Measurements from ENCODE around the gene EIF6.
"Not testable (repeated sequence)": the region's sequence is repeated elsewhere in the genome, so short reads cannot be mapped to it uniquely, and the experiment has no call there.

EIF6 gene

GRCh38 chr20:35254448-35254999 is 30.0 kb downstream of the EIF6 start:
- DNase-seq (ENCODE audit: low spot score), result no peak

- no peak for DNase-seq (ENCODE audit: low spot score)
These were observed 31.6 kb downstream of the EIF6 start for GRCh38 chr20:35253010-35253409.

- DNase-seq (ENCODE audit: low spot score), result not testable (repeated sequence)
These were observed 32.0 kb downstream of the EIF6 start for GRCh38 chr20:35252598-35252997.

- peak; percentile 51 for DNase-seq (ENCODE audit: low spot score)
These were observed 32.5 kb downstream of the EIF6 start for GRCh38 chr20:35252037-35252461.

GRCh38 chr20:35251613-35251940 is 33.0 kb downstream of the EIF6 start:
- DNase-seq (ENCODE audit: low spot score), result no peak

- DNase-seq (ENCODE audit: low spot score), result no peak
These were observed 35.7 kb downstream of the EIF6 start for GRCh38 chr20:35248641-35249475.

GRCh38 chr20:35246723-35247122 is 37.8 kb downstream of the EIF6 start:
- DNase-seq (ENCODE audit: low spot score), result no peak

GRCh38 chr20:35243986-35244385 is 40.6 kb downstream of the EIF6 start:
- no peak for DNase-seq (ENCODE audit: low spot score)

GRCh38 chr20:35243317-35243716 is 41.3 kb downstream of the EIF6 start:
- DNase-seq (ENCODE audit: low spot score), result no peak

- no peak for DNase-seq (ENCODE audit: low spot score)
These were observed 43.7 kb downstream of the EIF6 start for GRCh38 chr20:35240811-35241293.

GRCh38 chr20:35240083-35240810 is 44.3 kb downstream of the EIF6 start:
- DNase-seq (ENCODE audit: low spot score), result no peak

- DNase-seq (ENCODE audit: low spot score), result no peak
These were observed 45.8 kb downstream of the EIF6 start for GRCh38 chr20:35238735-35239134.

- no peak for DNase-seq (ENCODE audit: low spot score)
These were observed 46.4 kb downstream of the EIF6 start for GRCh38 chr20:35238170-35238569.

- no peak for DNase-seq (ENCODE audit: low spot score)
These were observed 47.1 kb downstream of the EIF6 start for GRCh38 chr20:35237486-35237885.

GRCh38 chr20:35235881-35236280 is 48.7 kb downstream of the EIF6 start:
- no peak for DNase-seq (ENCODE audit: low spot score)

GRCh38 chr20:35232575-35232974 is 52.0 kb downstream of the EIF6 start:
- no peak for DNase-seq (ENCODE audit: low spot score)

Measured in CD4-positive, alpha-beta T cell treated with Interleukin-2 at 100 ng/mL for 4 hours (primary cell).